HepG2 (cell line): ENCODE results near the gene SIAH2. TPM values are rescaled to one million over a fixed set of nuclear protein-coding genes. Genes with fewer than 3 reads are reported as not detected.
A peak's percentile ranks its signal among the peaks of the same experiment; 100 is the strongest.

ENCODE experiments used
- CEBPB ChIP-seq: IDR thresholded peaks from 2 replicates; pipeline ENCODE4 v1.6.1; 2011; ENCODE audit warnings: low read depth, low read length, improper control_type of control experiment, borderline replicate concordance
- CHD4 ChIP-seq: fragments of 200-600 bp; sonication (generic); IDR thresholded peaks from 2 replicates; pipeline ENCODE4 v1.7.0; 2017; ENCODE audit warnings: mild to moderate bottlenecking, low read length, borderline replicate concordance
- GABPA ChIP-seq, 2 experiments: IDR thresholded peaks; 2 replicates each; pipeline ENCODE4 v1.6.1; 2011 to 2016; ENCODE audit warnings: low read depth in 2 of 2, low read length in 1 of 2, missing biosample characterization in 1 of 2, missing genetic modification characterization in 1 of 2
- GABPB1 ChIP-seq: IDR thresholded peaks from 2 replicates; pipeline ENCODE4 v1.6.1; 2016; ENCODE audit warnings: mild to moderate bottlenecking, missing genetic modification reagents, moderate library complexity, missing compliant biosample characterization
- KLF6 ChIP-seq: IDR thresholded peaks from 2 replicates; pipeline ENCODE4 v1.8.0; 2016; ENCODE audit warnings: missing biosample characterization, missing genetic modification reagents
- MED13 ChIP-seq: sonication (generic); formaldehyde crosslinking; IDR thresholded peaks from 2 replicates; pipeline ENCODE4 v1.5.0; 2020; ENCODE audit warnings: missing genetic modification reagents
- ONECUT2 ChIP-seq: sonication (generic); formaldehyde crosslinking; IDR thresholded peaks from 2 replicates; pipeline ENCODE4 v1.4.0; 2020; ENCODE audit warnings: missing genetic modification reagents
- RAD21 ChIP-seq: fragments of 450-650 bp; formaldehyde crosslinking; IDR thresholded peaks from 2 replicates; pipeline ENCODE4 v1.5.0; 2020; ENCODE audit warnings: mild to moderate bottlenecking
- RORA ChIP-seq: sonication (generic); formaldehyde crosslinking; IDR thresholded peaks from 2 replicates; pipeline ENCODE4 v1.5.0; 2020; ENCODE audit warnings: mild to moderate bottlenecking, missing genetic modification reagents, moderate library complexity
- SALL1 ChIP-seq: sonication (generic); formaldehyde crosslinking; IDR thresholded peaks from 2 replicates; pipeline ENCODE4 v1.8.0; 2022; ENCODE audit warnings: mild to moderate bottlenecking, missing genetic modification reagents
- SIX4 ChIP-seq: sonication (generic); formaldehyde crosslinking; IDR thresholded peaks from 2 replicates; pipeline ENCODE4 v1.4.0; 2020; ENCODE audit warnings: missing genetic modification reagents
- SP4 ChIP-seq: sonication (generic); formaldehyde crosslinking; IDR thresholded peaks from 2 replicates; pipeline ENCODE4 v1.8.1; 2023; ENCODE audit warnings: mild to moderate bottlenecking, missing genetic modification reagents
- ZMAT3 ChIP-seq: sonication (generic); formaldehyde crosslinking; conservative IDR thresholded peaks from 2 replicates; pipeline ENCODE4 v1.7.0; 2021; ENCODE audit warnings: missing genetic modification reagents
- ZNF766 ChIP-seq: sonication (generic); formaldehyde crosslinking; IDR thresholded peaks from 2 replicates; pipeline ENCODE4 v1.5.0; 2020; ENCODE audit warnings: missing genetic modification reagents, borderline replicate concordance
- ZNF839 ChIP-seq: sonication (generic); formaldehyde crosslinking; IDR thresholded peaks from 2 replicates; pipeline ENCODE4 v1.4.0; 2020; ENCODE audit warnings: missing genetic modification reagents, mild to moderate bottlenecking, borderline replicate concordance
- polyA plus RNA-seq, 8 experiments: library from polyadenylated mRNA; depleted of rRNA in 3 of 8; stranded (reverse) in 7 of 8; unstranded in 1 of 8; fragments of >200 nt; fragmentation: Illumina TruSeq in 4 of 8; extraction: Trizol in 4 of 8; gene quantifications; 2 replicates each; pipeline versions ENCODE4 v1.2.1 to v1.2.3, GENCODE V29; 2011 to 2016; ENCODE audit warnings: low read depth in 4 of 8, missing spikeins in 1 of 8, mixed read lengths in 1 of 8; ENCODE audit not compliant: insufficient read depth in 1 of 8
- total RNA-seq, 5 experiments: library from RNA; depleted of rRNA; stranded (reverse); fragments of >200 nt; fragmentation: Illumina TruSeq; extraction: Trizol; gene quantifications; 2 replicates each; pipeline ENCODE4 v1.2.3, GENCODE V29; 2016; ENCODE audit warnings: low read depth in 1 of 5
- TF ChIP-seq, protein P1 (sequence below): sonication (generic); formaldehyde crosslinking; IDR thresholded peaks from 2 replicates; pipeline ENCODE4 v1.5.1; 2020; ENCODE audit warnings: mild to moderate bottlenecking, missing genetic modification reagents, borderline replicate concordance
- TF ChIP-seq, protein P2 (sequence below): sonication (generic); formaldehyde crosslinking; IDR thresholded peaks from 2 replicates; pipeline ENCODE4 v1.5.1; 2020; ENCODE audit warnings: missing genetic modification reagents, mild to moderate bottlenecking, borderline replicate concordance
- TF ChIP-seq, protein P3 (sequence below): sonication (generic); formaldehyde crosslinking; IDR thresholded peaks from one replicate; pipeline ENCODE4 v1.5.1; 2020; ENCODE audit warnings: mild to moderate bottlenecking, missing genetic modification reagents; ENCODE audit errors: not compliant biosample characterization

Gene SIAH2
- total and polyA plus RNA-seq, 2 of the 13 experiments (the other 11 are each of a cell fraction or from before 2014, with no cell fraction given) = 71.8 to 117 TPM

DNA sequence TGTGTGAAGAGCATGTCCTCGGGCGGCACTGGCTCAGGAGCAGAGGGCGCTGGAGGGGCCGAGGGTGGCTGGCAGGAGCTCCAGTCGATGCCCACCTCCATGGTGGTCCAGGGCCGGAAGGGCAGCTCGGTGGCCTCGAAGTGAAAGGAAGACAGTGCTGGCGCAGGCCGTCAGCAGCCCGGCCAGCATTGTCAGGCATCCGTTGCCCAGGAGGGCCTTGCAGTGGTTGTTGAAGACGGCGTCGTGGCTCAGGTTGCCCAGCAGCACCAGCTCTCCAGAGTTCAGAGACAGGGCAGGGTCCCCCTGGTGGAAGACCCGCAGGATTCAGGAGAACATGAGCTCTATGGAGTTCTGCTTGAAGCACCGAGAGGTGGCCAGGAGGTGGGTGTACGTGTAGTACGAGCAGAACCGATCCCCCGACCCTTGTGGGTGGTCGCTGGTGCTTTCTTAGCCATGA is 16.5 kb upstream of the SIAH2 start (continued):
- TF ChIP-seq, protein P1, sequence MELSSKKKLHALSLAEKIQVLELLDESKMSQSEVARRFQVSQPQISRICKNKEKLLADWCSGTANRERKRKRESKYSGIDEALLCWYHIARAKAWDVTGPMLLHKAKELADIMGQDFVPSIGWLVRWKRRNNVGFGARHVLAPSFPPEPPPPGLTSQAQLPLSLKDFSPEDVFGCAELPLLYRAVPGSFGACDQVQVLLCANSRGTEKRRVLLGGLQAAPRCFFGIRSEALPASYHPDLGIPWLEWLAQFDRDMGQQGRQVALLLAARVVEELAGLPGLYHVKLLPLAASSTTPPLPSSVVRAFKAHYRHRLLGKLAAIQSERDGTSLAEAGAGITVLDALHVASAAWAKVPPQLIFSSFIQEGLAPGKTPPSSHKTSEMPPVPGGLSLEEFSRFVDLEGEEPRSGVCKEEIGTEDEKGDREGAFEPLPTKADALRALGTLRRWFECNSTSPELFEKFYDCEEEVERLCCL (CRISPR knock-in tag) = no peak
- peak; percentile 86 for TF ChIP-seq RAD21
- no peak for TF ChIP-seq GABPA (IDR thresholded peaks at IDR 0.05; ENCODE audit: low read depth, low read length)
- TF ChIP-seq GABPA (CRISPR knock-in tag; IDR thresholded peaks at IDR 0.05; ENCODE audit: low read depth) = no peak
- TF ChIP-seq RORA (CRISPR knock-in tag) = no peak
- no peak for TF ChIP-seq SP4 (CRISPR knock-in tag)
- TF ChIP-seq ZNF839 (CRISPR knock-in tag) = no peak
- no peak for TF ChIP-seq CHD4
- no peak for TF ChIP-seq SIX4 (CRISPR knock-in tag)
- no peak for TF ChIP-seq MED13 (CRISPR knock-in tag)
- TF ChIP-seq, protein P2, sequence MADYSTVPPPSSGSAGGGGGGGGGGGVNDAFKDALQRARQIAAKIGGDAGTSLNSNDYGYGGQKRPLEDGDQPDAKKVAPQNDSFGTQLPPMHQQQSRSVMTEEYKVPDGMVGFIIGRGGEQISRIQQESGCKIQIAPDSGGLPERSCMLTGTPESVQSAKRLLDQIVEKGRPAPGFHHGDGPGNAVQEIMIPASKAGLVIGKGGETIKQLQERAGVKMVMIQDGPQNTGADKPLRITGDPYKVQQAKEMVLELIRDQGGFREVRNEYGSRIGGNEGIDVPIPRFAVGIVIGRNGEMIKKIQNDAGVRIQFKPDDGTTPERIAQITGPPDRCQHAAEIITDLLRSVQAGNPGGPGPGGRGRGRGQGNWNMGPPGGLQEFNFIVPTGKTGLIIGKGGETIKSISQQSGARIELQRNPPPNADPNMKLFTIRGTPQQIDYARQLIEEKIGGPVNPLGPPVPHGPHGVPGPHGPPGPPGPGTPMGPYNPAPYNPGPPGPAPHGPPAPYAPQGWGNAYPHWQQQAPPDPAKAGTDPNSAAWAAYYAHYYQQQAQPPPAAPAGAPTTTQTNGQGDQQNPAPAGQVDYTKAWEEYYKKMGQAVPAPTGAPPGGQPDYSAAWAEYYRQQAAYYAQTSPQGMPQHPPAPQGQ (CRISPR knock-in tag) = no peak
- TF ChIP-seq ZMAT3 = no peak
- TF ChIP-seq, protein P3, sequence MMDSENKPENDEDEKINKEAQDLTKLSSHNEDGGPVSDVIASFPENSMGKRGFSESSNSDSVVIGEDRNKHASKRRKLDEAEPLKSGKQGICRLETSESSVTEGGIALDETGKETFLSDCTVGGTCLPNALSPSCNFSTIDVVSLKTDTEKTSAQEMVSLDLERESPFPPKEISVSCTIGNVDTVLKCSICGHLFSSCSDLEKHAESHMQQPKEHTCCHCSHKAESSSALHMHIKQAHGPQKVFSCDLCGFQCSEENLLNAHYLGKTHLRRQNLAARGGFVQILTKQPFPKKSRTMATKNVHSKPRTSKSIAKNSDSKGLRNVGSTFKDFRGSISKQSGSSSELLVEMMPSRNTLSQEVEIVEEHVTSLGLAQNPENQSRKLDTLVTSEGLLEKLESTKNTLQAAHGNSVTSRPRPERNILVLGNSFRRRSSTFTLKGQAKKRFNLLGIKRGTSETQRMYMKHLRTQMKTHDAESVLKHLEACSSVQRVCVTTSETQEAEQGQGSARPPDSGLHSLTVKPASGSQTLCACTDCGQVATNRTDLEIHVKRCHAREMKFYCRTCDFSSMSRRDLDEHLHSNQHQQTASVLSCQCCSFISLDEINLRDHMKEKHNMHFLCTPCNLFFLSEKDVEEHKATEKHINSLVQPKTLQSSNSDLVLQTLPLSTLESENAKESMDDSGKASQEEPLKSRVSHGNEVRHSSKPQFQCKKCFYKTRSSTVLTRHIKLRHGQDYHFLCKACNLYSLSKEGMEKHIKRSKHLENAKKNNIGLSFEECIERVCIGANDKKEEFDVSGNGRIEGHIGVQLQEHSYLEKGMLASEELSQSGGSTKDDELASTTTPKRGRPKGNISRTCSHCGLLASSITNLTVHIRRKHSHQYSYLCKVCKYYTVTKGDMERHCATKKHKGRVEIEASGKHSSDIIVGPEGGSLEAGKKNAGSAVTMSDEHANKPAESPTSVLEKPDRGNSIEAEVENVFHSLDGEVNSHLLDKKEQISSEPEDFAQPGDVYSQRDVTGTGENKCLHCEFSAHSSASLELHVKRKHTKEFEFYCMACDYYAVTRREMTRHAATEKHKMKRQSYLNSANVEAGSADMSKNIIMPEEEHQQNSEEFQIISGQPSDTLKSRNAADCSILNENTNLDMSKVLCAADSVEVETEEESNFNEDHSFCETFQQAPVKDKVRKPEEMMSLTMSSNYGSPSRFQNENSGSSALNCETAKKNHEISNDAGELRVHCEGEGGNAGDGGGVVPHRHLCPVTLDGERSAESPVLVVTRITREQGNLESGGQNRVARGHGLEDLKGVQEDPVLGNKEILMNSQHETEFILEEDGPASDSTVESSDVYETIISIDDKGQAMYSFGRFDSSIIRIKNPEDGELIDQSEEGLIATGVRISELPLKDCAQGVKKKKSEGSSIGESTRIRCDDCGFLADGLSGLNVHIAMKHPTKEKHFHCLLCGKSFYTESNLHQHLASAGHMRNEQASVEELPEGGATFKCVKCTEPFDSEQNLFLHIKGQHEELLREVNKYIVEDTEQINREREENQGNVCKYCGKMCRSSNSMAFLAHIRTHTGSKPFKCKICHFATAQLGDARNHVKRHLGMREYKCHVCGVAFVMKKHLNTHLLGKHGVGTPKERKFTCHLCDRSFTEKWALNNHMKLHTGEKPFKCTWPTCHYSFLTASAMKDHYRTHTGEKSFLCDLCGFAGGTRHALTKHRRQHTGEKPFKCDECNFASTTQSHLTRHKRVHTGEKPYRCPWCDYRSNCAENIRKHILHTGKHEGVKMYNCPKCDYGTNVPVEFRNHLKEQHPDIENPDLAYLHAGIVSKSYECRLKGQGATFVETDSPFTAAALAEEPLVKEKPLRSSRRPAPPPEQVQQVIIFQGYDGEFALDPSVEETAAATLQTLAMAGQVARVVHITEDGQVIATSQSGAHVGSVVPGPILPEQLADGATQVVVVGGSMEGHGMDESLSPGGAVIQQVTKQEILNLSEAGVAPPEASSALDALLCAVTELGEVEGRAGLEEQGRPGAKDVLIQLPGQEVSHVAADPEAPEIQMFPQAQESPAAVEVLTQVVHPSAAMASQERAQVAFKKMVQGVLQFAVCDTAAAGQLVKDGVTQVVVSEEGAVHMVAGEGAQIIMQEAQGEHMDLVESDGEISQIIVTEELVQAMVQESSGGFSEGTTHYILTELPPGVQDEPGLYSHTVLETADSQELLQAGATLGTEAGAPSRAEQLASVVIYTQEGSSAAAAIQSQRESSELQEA (CRISPR knock-in tag) = no peak
- TF ChIP-seq ZNF766 (CRISPR knock-in tag) = no peak
- no peak for TF ChIP-seq ONECUT2 (CRISPR knock-in tag)
- no peak for TF ChIP-seq KLF6 (CRISPR knock-in tag)
- peak; percentile 60 for TF ChIP-seq SALL1 (CRISPR knock-in tag)
- 0 out of 2 replicates have a peak, but pooled peaks have one; percentile 26 for TF ChIP-seq GABPB1 (CRISPR knock-in tag)
- TF ChIP-seq CEBPB = no peak
